Liver (tissue), 9 donors: ENCODE measurements around the gene CFAP77. TPM values are rescaled to one million over a fixed set of nuclear protein-coding genes. Genes with fewer than 3 reads are reported as not detected.

Source experiments
- DNase-seq: peaks from one replicate; pipeline ENCODE4 v3.0.0-alpha.2; 2017; ENCODE audit warnings: low spot score
- H3K27ac ChIP-seq, 2 donors: one replicate each; pipeline ENCODE4 v1.7.0; 2013; ENCODE audit warnings: inconsistent platforms in 2 of 2, low read length in 2 of 2, control low read depth in 1 of 2, low read depth in 1 of 2, mild to moderate bottlenecking in 1 of 2
- H3K27me3 ChIP-seq, 4 donors: one replicate each; pipeline versions ENCODE4 v1.6.1 to v1.7.0; 2013; ENCODE audit warnings: low read length in 3 of 4, inconsistent platforms in 1 of 4, mild to moderate bottlenecking in 1 of 4, moderate library complexity in 1 of 4; ENCODE audit not compliant: control insufficient read depth in 4 of 4, insufficient read depth in 4 of 4
- H3K36me3 ChIP-seq, 4 donors: one replicate each; pipeline versions ENCODE4 v1.6.1 to v1.7.0; 2013; ENCODE audit warnings: low read length in 3 of 4, mild to moderate bottlenecking in 3 of 4, low read depth in 1 of 4, moderate library complexity in 1 of 4; ENCODE audit not compliant: control insufficient read depth in 4 of 4, insufficient read depth in 3 of 4
- H3K4me1 ChIP-seq, 4 donors: one replicate each; pipeline versions ENCODE4 v1.6.1 to v1.7.0; 2013; ENCODE audit warnings: low read length in 3 of 4, mild to moderate bottlenecking in 3 of 4, moderate library complexity in 1 of 4; ENCODE audit not compliant: control insufficient read depth in 4 of 4, insufficient read depth in 4 of 4
- H3K4me3 ChIP-seq, 3 donors: one replicate each; pipeline versions ENCODE4 v1.6.1 to v1.7.0; 2013; ENCODE audit warnings: low read length in 3 of 3, control low read depth in 1 of 3, low read depth in 1 of 3, mild to moderate bottlenecking in 1 of 3
- H3K9ac ChIP-seq, 2 donors: one replicate each; pipeline ENCODE4 v1.7.0; 2013; ENCODE audit warnings: low read length in 2 of 2, mild to moderate bottlenecking in 2 of 2, moderate library complexity in 2 of 2, control low read depth in 1 of 2, low read depth in 1 of 2
- H3K9me3 ChIP-seq, 4 donors: one replicate each; pipeline versions ENCODE4 v1.6.1 to v1.7.0; 2013; ENCODE audit warnings: low read length in 3 of 4; ENCODE audit not compliant: control insufficient read depth in 4 of 4
- EGR1 ChIP-seq, 2 donors: IDR thresholded peaks; 2 replicates each; pipeline ENCODE4 v1.6.1; 2016 to 2018; ENCODE audit warnings: antibody characterized with exemption in 2 of 2, low read depth in 2 of 2
- FOXA1 ChIP-seq: IDR thresholded peaks from 2 replicates; pipeline ENCODE4 v1.6.1; 2016; ENCODE audit warnings: antibody characterized with exemption
- FOXA2 ChIP-seq: IDR thresholded peaks from 2 replicates; pipeline ENCODE4 v1.6.1; 2016; ENCODE audit warnings: antibody characterized with exemption
- GABPA ChIP-seq, 2 donors: IDR thresholded peaks in 1 of 2; conservative IDR thresholded peaks in 1 of 2; 2 replicates each; pipeline ENCODE4 v1.6.1; 2016; ENCODE audit warnings: antibody characterized with exemption in 2 of 2, mild to moderate bottlenecking in 1 of 2, moderate library complexity in 1 of 2
- NR2F2 ChIP-seq: IDR thresholded peaks from 2 replicates; pipeline ENCODE4 v1.6.1; 2016; ENCODE audit warnings: antibody characterized with exemption
- RXRA ChIP-seq, 2 donors: IDR thresholded peaks; 2 replicates each; pipeline ENCODE4 v1.6.1; 2017 to 2018; ENCODE audit warnings: antibody characterized with exemption in 2 of 2, mild to moderate bottlenecking in 1 of 2
- SP1 ChIP-seq: IDR thresholded peaks from 2 replicates; pipeline ENCODE4 v1.6.1; 2018; ENCODE audit warnings: antibody characterized with exemption, mild to moderate bottlenecking
- TAF1 ChIP-seq: conservative IDR thresholded peaks from 2 replicates; pipeline ENCODE4 v1.6.1; 2016; ENCODE audit warnings: antibody characterized with exemption, mild to moderate bottlenecking
- YY1 ChIP-seq: IDR thresholded peaks from 2 replicates; pipeline ENCODE4 v1.6.1; 2016; ENCODE audit warnings: antibody characterized with exemption, mild to moderate bottlenecking
- WGBS: extraction: QIAGEN DNeasy Blood & Tissue Kit; methylation state at CpG from one replicate; pipeline ENCODE4 v1.1.7; 2013; 5-methylcytosine and 5-hydroxymethylcytosine counted together
- polyA plus RNA-seq, 2 donors: library from polyadenylated mRNA; stranded (reverse) in 1 of 2; unstranded in 1 of 2; fragments of 200-250 nt in 1 of 2; fragments of >200 nt in 1 of 2; fragmentation: Nextera tagmentation in 1 of 2; extraction: Ambion mirVana in 1 of 2; gene quantifications; one replicate each; pipeline versions ENCODE4 v1.2.1 to v1.2.3, GENCODE V29; 2013 to 2015
- total RNA-seq, 2 donors: library from RNA; depleted of rRNA; stranded (reverse); fragments of >200 nt; gene quantifications; one replicate each; pipeline ENCODE4 v1.2.3, GENCODE V29; 2014
- TF ChIP-seq, protein P1 (sequence below): IDR thresholded peaks from 2 replicates; pipeline ENCODE4 v1.6.1; 2016; ENCODE audit warnings: antibody characterized with exemption
- TF ChIP-seq, protein P2 (sequence below): IDR thresholded peaks from 2 replicates; pipeline ENCODE4 v1.6.1; 2016; ENCODE audit warnings: antibody characterized with exemption
- TF ChIP-seq, protein P3 (sequence below): fragments of 150-350 bp; IDR thresholded peaks from 2 replicates; pipeline ENCODE4 v1.5.1; 2017; ENCODE audit warnings: improper control_type of control experiment, low read depth, low read length; ENCODE audit not compliant: missing input control
- TF ChIP-seq, protein P4 (sequence below): IDR thresholded peaks from 2 replicates; pipeline ENCODE4 v1.6.1; 2016; ENCODE audit warnings: antibody characterized with exemption
- donor health status: healthy.
- donor health status: healthy.
- donor health status: healthy.
- donor health status: healthy.
- donor health status: healthy.

Gene CFAP77
- total and polyA plus RNA-seq, 4 donors: not detected

DNA sequence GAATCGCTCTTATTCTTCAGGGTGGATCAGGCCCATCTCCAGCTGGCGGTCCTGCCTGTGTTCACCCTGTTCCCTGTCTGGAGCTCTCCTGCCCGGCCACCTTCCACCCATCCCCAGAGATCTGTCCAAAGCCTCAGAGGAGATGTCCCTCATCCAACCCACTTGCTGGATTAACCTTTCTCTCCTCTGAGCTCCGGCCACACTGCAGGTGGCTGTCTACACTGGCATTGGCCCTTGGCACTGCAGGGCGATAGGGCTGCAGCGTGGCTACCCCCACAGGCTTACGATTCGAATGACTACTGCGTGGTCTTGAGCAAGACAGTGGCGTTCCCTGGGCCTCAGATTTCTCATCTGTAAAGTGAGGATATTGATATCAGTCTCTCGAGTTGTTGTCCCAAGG lies 108.6 kb downstream of the CFAP77 start:
- no peak overlapping the region for H3K27ac ChIP-seq
- H3K9ac ChIP-seq: no peak overlapping the region
- no peaks in the 10 kb centered on the region for H3K36me3 ChIP-seq
- H3K4me1 ChIP-seq: no peaks in the 10 kb centered on the region
- peaks cover 0 to 11% (median 0%) of the 10 kb centered on the region in 4 donors for H3K27me3 ChIP-seq
- no peaks in the 10 kb centered on the region for H3K9me3 ChIP-seq
- TF ChIP-seq, protein P1, sequence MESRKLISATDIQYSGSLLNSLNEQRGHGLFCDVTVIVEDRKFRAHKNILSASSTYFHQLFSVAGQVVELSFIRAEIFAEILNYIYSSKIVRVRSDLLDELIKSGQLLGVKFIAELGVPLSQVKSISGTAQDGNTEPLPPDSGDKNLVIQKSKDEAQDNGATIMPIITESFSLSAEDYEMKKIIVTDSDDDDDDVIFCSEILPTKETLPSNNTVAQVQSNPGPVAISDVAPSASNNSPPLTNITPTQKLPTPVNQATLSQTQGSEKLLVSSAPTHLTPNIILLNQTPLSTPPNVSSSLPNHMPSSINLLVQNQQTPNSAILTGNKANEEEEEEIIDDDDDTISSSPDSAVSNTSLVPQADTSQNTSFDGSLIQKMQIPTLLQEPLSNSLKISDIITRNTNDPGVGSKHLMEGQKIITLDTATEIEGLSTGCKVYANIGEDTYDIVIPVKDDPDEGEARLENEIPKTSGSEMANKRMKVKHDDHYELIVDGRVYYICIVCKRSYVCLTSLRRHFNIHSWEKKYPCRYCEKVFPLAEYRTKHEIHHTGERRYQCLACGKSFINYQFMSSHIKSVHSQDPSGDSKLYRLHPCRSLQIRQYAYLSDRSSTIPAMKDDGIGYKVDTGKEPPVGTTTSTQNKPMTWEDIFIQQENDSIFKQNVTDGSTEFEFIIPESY: no peak
- TF ChIP-seq, protein P2, sequence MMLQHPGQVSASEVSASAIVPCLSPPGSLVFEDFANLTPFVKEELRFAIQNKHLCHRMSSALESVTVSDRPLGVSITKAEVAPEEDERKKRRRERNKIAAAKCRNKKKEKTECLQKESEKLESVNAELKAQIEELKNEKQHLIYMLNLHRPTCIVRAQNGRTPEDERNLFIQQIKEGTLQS: no peak
- TF ChIP-seq FOXA2 (no peak), EGR1 (IDR thresholded peaks at IDR 0.05; ENCODE audit: low read depth in 2 of 2) (no peak), NR2F2 (no peak), TAF1 (no peak), RXRA (IDR thresholded peaks at IDR 0.05) (no peak), FOXA1 (no peak), YY1 (no peak)
- no peak for DNase-seq
- H3K4me3 ChIP-seq: no peak overlapping the region
- WGBS: 82% methylated on average over 11 of the region's 11 CpGs

GRCh38 chr9:132519033-132519432 lies 109.0 kb downstream of the CFAP77 start:
- Histone ChIP-seq H3K9ac (no peak overlapping the region), H3K4me3 (no peak overlapping the region), H3K27ac (no peak overlapping the region), H3K4me1 (no peaks in the 10 kb centered on the region), H3K9me3 (no peaks in the 10 kb centered on the region), H3K36me3 (no peaks in the 10 kb centered on the region), H3K27me3 (peaks cover 0 to 11% (median 0%) of the 10 kb centered on the region in 4 donors)
- TF ChIP-seq GABPA (IDR thresholded peaks at IDR 0.05 in 1 of 2, conservative IDR thresholded peaks at IDR 0.05 in 1 of 2): no peak
- no peak for TF ChIP-seq RXRA (IDR thresholded peaks at IDR 0.05)
- no peak for TF ChIP-seq SP1
- TF ChIP-seq, protein P3, sequence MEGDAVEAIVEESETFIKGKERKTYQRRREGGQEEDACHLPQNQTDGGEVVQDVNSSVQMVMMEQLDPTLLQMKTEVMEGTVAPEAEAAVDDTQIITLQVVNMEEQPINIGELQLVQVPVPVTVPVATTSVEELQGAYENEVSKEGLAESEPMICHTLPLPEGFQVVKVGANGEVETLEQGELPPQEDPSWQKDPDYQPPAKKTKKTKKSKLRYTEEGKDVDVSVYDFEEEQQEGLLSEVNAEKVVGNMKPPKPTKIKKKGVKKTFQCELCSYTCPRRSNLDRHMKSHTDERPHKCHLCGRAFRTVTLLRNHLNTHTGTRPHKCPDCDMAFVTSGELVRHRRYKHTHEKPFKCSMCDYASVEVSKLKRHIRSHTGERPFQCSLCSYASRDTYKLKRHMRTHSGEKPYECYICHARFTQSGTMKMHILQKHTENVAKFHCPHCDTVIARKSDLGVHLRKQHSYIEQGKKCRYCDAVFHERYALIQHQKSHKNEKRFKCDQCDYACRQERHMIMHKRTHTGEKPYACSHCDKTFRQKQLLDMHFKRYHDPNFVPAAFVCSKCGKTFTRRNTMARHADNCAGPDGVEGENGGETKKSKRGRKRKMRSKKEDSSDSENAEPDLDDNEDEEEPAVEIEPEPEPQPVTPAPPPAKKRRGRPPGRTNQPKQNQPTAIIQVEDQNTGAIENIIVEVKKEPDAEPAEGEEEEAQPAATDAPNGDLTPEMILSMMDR: no peak
- TF ChIP-seq, protein P4, sequence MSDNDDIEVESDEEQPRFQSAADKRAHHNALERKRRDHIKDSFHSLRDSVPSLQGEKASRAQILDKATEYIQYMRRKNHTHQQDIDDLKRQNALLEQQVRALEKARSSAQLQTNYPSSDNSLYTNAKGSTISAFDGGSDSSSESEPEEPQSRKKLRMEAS: no peak
- 64% methylated on average over 2 of the region's 2 CpGs for WGBS
- DNase-seq: no peak

DNA sequence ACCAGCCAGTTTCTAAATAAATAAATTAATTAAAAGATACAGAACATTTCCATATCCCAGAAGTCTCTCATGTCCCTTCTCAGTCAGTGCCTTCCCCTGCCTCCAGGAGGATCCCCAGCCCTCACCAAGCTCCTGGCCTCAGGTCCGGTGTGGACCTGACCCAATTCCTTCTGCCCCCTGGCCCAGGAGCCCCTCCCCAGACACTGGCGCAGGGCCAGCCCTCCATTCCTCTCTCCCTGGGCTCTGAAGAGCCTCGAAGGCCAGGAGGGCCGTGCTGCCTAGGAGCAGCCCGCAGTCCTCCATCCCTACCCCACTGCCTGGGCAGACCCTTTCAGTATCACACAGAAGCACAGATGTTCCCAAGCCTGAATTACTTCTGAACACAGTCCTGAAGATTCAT lies 110.6 kb downstream of the CFAP77 start:
- DNase-seq: no peak
- Histone ChIP-seq H3K4me3 (no peak overlapping the region), H3K27ac (no peak overlapping the region), H3K36me3 (no peaks in the 10 kb centered on the region), H3K4me1 (no peaks in the 10 kb centered on the region), H3K9me3 (no peaks in the 10 kb centered on the region), H3K27me3 (peaks cover 0 to 11% (median 0%) of the 10 kb centered on the region in 4 donors), H3K9ac (no peak overlapping the region)
- TF ChIP-seq, protein P1: no peak
- TF ChIP-seq FOXA2: no peak
- WGBS: 61% methylated on average over 5 of the region's 5 CpGs
